HS-5 (cell line): ENCODE results near the gene MYO19.
"Not testable (repeated sequence)": the region's sequence is repeated elsewhere in the genome, so short reads cannot be mapped to it uniquely, and the experiment has no call there.

ENCODE experiments used
- DNase-seq: peaks from one replicate; pipeline ENCODE4 v3.0.0-alpha.2; 2012; ENCODE audit warnings: low read depth

Gene MYO19

DNA sequence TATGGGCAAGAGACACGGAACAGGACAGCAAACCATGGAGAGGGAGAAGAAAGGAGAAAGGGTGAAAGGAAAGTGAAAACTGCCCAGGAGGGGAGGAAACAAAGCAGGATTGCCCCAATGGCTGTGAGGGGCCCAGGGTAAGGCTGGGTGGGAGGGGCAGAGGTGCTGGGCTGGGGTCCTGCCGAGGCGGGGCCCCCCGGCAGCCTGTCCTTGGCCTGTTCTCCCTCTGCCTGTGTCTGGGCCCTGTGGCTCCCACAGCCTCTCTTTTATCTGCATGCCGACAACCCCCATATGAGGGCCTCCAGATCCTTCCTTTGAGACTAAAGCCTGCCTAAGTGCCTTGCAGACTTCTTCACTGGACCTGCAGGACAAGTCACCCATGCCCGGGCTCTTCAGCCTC lies 32.7 kb downstream of the MYO19 start:
- no peak for DNase-seq

DNA sequence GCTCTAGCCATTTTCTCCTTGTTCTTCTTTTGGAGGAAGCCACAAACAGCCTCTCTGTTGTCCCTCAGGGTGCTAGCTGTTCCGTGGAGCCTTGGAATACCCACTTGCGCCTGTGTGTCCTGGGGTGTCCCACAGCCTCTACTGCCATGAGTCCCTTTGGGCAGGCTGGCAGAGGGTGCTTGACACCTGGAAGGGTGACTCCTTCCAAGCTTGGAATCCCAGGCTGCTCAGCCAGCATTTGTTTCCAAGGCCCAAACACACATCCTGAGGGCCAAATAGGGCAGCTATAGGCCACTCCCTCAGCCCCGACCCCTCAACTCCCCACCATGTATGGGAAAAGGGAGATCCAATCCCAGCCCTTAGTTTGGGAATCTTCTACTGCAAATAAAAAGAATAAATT lies 33.3 kb downstream of the MYO19 start:
- DNase-seq: no peak

DNA sequence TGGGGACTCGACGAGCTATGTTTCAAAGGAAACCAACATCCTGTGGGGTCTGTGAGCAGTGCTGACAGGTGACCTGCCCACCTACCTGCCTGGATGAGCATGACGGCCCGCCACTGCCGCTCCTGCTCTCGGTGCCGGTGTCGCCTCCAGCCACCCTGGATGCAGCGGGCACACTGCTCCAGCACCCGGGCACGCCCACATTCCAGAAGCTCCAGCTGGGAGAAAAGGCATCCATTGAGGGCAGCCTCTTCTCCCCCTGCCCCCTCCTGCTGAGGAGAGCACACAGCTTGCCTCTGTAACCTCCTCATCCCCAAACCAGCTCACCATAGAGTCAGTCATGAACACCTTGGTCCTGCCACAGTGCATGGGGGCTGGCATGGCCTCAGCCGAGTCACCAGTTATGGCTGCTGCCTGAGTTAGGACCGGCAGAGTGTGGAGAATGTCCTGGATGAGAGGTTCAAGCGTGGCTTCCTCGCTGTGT lies 33.9 kb downstream of the MYO19 start:
- DNase-seq: no peak

DNA sequence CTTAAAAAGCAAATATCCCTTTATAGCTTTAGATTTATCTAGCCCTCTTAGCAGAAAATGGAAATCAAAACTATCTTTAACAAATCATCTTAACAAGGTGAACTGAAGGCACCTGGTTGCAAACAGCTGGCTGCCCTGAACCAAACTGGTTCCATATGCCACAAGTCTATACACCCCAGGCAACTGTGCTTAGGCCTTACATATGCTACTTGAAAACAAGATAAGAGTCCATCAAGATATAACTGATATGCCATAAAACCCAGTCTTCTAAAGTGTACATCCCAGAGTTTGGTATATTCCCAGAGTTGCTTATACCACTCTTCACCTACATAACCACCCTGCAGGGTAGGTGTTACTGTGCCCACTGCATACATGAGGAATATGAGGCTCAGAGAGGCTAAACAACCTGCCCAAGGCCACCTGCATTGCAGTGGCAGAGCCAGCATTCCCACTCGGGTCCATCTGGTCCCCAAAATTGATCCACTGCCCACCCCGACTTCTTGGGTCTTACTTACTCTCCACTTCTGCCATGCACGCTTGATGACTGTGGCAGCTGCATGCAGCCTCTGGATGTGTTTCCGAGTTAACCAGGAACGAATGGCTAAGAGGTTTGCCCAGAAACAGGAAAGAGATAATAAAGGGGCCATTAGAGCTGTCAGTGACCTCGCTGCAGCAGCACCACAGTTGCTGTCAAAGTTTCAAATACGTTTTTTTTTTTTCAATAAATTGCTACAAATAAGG lies 35.9 kb downstream of the MYO19 start:
- no peak for DNase-seq

DNA sequence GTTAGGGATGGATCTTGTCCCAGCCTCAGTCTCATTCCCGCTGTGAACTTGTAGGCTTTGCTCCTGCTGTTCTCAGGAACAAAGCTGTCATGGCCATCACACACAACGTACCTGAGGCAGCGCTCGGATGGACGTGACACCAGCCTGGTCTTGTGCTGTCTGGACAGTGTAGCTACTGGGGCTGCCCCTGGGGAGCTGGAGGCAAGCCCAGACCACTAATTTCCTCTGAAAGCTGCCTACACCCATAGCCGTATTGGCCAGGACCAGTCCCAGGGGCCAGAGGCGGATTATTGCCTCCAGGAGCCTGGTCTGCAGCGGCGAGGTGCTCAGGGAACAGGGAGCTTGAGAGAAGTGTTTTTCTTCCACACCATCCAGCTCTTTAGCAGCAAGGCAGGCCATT lies 36.5 kb downstream of the MYO19 start:
- no peak for DNase-seq

GRCh38 chr17:36496018-36496789 lies 38.5 kb downstream of the MYO19 start:
- DNase-seq: no peak

DNA sequence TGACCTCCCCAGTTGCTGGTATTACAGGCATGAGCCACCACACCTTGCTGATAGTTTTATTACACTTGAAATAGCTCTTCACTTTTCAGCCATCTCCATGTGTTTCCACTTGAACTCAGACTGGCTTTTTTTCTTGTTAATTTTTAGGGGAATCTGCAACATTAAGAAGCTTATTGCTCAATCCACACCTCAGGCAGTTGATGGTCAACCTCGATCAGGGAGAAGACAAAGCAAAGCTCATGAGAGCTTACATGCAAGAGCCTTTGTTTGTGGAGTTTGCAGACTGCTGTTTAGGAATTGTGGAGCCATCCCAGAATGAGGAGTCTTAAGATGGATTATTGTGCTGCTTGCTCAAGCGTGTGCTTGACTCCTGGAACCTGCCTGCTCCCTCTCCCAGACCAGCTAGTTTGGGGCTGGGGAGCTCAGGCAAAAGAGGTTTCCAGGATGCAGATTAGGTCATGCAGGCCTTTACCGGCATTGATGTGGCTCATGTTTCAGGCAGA lies 39.5 kb downstream of the MYO19 start:
- no peak for DNase-seq

DNA sequence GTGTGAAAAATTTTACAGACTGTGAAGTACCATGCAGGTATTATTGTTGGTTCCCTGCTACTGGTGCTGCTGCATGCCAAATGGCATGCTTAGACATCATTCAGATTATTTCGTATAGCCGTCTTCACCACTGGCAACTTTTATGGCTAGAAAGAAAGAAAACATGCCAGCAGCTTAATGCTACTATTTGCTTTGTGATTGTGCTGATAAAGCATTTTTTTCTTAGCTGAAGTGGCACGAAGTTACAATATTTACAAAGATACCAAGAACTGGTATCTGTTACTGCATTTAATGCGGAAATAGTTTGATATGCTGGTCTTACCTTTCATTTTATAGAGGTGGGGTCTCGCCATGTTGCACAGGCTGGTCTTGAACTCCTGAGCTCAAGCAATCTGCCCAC lies 40.0 kb downstream of the MYO19 start:
- DNase-seq: no peak

DNA sequence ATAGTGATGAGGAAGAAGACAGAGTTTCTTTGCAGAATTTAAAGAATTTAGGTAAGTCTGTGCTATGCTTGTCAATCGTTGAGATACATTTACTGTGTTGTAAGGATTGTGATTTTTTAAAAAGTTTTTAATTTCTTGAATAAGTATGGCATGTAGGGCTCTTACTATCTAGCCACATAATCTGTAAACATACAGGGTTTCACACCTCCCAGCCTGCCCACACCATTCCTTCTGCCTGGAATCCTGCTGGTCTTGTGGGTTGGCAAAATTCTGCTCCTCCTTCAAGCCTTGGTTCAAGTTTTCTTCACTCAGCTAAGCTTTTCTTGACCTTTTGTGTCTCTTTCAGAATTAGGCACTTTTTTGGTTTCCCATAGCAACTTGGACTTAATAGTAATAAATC lies 40.7 kb downstream of the MYO19 start:
- DNase-seq: no peak

GRCh38 chr17:36486204-36487194 lies 48.2 kb downstream of the MYO19 start, which contains the start of gene ZNHIT3:
ZNHIT3 (plus strand) TSS chr17:36486681; CDS start chr17:36486700, 19 bp downstream.
- DNase-seq: peak; percentile 63

DNA sequence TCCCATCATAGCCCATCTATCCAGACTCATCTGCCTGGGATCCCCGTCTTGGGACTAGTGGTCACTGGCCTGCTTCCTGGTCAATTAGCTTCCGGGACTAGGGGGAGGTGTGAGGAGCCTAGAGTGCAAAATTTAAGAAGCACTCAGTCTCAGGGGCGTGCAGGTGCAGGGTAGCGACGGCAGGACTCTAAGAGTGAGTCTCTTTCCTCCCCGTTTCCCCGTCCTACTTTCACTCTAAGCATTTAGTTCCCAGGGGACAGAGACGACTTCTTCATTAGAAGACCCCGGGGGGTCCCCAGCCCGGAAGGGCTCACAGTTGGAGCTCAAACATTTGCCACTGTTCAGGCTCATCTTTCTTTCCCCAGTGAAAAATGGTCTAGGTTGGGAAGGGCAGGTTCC lies 48.9 kb downstream of the MYO19 start:
- no peak for DNase-seq

GRCh38 chr17:36485027-36485426 lies 49.6 kb downstream of the MYO19 start:
- DNase-seq: no peak

DNA sequence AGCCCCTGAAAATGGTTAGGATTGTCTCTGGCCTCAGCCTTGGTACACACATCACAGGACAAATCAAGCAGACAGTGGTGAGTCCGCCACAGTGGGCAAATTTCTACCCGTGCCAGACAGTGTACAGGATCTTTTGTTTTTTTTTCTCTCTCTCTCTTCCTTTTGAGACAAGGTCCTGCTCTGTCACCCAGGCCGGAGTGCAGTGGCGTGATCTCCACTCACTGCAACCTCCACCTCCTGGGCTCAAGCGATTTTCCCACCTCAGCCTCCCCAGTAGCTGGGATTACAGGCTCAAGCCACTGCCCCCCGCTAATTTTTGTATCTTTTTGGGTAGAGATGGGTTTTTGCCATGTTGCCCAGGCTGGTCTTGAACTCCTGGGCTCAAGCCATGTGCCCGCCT lies 50.6 kb downstream of the MYO19 start:
- not testable (repeated sequence) for DNase-seq

DNA sequence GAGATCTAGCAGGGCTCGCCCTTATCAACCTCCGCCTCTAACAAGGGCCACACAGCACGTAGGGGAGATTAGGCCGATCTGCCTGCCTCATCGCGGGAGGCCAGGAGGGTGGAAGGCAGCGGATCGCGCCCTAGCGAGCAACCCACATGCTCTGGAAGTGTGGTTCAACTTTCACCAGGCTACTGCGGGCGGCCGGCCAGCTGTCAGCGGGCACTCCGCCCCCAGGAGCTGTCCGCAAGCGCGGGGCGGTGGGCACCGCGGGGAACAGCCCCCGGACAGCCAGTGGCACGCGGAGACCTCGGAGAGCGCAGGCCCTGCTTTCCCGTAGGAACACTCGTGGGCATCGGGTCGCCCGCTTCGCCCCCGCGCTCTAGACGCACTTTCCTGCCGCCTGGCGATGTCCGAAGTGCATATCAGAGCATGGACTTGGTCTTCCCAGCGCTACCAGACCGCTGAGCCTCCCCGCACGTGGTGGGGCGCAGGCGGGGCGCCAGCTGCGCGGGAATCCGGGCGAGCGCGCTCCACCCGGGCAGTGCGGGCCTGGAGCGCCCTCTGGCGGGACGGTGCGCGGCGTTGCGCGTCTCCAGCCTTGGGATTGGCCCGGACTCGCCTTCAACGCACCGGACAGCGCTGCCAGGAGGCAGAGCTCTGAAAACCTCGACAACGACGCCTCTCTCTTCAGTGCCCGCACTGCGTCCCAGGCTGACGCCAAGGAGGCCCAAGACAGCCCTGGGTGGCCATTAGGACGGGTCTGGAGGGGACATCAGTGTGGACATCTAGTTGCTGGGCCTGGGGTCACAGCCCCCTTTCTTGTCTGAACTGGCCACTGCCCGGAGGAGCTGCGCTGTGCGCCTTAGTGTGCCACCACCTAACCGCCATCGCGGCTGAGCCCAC lies 51.8 kb downstream of the MYO19 start:
- DNase-seq: peak; percentile 40

DNA sequence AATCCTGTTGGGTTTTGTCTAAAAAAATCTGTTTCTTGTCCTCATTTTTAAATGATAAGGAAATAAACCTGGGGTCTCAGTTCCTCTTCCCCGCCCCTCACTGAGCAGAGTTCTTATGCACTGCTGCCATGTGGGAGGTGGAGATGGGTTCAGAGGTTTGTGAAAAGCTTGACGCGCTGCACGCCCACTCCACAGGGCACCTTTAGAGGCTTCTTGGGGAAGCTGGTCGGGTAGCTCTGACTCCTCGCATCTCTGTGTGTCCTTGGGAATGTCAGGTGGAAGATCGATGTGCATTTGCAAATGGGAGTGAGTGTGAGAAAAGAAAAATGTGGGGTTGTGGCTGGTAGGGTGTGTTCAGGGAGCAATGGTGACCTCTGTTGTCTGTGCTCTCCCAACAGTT lies 52.8 kb downstream of the MYO19 start:
- no peak for DNase-seq

DNA sequence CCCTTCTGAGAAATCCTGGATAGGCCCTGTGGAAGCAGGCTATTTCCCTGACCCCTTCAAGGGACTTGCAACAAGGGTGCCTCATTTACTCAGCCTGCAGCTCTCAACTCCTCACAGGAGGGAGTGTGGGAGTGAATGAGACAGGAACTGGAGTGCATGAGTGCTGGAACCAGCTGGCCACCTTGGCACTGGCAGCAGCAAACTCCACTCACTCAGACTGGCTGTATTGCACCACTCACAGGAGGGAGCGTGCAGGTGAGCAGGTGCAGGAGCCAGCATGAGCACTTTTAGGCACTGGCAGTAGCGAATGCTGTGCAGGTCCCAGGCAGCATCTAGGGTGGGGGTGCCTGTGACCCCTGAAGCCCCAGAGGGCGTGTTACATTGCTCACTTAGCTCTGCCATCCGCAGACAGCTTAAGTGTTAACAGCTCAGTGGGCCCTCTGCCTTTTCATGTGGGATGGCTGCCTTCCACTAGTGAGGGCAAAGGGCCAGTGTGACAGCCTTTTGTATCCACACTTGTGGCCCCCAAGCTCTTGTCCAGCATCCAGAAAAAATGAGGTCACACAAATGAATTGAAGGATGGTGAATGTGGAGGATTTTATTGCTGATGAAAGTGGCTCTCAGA lies 59.2 kb downstream of the MYO19 start:
- DNase-seq: no peak

DNA sequence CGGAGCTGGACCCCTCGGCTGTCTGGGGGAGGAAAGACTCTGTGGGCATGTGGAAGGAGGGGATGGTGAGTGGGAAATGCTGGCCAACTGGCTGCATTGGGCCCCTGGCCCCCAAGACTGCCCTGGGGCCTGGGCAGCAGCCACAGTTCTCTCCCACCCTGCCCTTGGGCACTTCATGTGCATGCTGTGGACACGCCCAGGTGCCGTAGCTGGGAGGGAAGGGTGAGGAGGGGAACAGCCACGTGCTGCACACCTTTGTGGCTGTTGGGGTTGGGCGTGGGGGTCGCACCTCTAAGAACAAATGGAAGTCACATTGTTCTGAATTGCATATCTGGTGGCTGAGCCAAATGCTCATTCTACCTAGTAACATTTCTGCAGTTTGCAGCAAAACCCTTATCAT lies 60.1 kb downstream of the MYO19 start:
- DNase-seq: no peak

- DNase-seq: no peak
Observed at GRCh38 chr17:36470499-36470898, 64.2 kb downstream of the MYO19 start.

DNA sequence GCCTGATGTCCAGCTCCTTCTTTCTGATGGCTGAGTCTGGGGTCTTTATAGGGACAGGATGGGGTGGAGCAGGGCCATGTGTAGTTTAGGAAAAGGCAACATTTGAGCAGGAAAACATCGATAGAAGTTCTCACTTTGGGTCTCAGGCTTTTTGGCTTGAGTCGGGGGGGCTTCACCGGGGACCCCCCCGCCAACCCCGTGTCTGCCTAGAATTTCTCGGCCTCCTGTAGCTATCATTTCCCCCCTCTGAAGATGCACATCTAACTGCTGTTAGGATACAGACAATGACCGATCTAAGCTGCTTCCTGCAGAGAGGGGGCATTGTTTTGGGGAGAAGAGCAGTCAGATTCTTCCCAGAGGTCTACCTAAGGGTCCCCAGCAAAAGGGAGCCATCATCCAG lies 64.9 kb downstream of the MYO19 start:
- no peak for DNase-seq

- DNase-seq: no peak
Observed at GRCh38 chr17:36468903-36469635, 65.6 kb downstream of the MYO19 start.
